Measurements from ENCODE around the gene DOCK9. TPM values are rescaled to one million over a fixed set of nuclear protein-coding genes. Genes with fewer than 3 reads are reported as not detected.

Gene DOCK9
- polyA plus RNA-seq, 3 donors: 0.01 TPM; not detected in 2

DNA sequence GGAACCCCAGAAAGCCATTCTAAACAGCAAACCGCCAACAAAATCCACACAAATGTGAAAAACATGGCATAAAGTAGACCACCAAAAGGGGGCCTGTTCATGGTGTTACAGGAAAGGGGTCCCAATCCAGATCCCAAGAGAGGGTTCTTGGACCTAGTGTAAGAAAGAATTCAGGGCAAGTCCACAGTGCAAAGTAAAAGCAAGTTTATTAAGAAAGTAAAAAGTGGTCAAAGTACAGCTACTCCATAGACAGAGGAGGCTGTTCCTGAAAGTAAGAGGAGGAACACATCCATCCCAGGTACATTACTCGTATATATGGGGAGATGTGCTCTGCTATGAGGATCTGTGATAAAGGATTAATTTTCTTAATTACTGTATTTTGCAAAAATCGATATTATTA is 157.6 kb downstream of the DOCK9 start:
- intact Hi-C loops (cut with micrococcal nuclease): no loop called here
- no CpG with 5 or more reads among the region's 3 CpGs for WGBS (ENCODE audit: insufficient coverage)
- peaks cover 0 to 2% of the 10 kb centered on the region in 2 donors for H3K27me3 ChIP-seq (ENCODE audit: control insufficient read depth in 2 of 2, insufficient read depth in 2 of 2, low read length in 2 of 2)
- H3K9ac ChIP-seq (ENCODE audit: insufficient read depth, low read length, poor library complexity, severe bottlenecking): no peak overlapping the region
- H3K4me1 ChIP-seq (ENCODE audit: control insufficient read depth in 1 of 2, insufficient read depth in 2 of 2, low read length in 2 of 2): no peaks in the 10 kb centered on the region
- no peaks in the 10 kb centered on the region for H3K9me3 ChIP-seq (replicated peaks in 1 of 2; ENCODE audit: control insufficient read depth in 1 of 2, insufficient read depth in 1 of 2, low read length in 2 of 2)
- no peak overlapping the region for H3K4me3 ChIP-seq (replicated peaks in 1 of 3; ENCODE audit: low read depth in 2 of 3, low read length in 3 of 3)
- H3K4me3 Mint-ChIP-seq: no peak overlapping the region
- no peaks in the 10 kb centered on the region for H4K20me1 ChIP-seq (ENCODE audit: insufficient read depth, low read length)
- peaks cover 0 to 3% (median 0%) of the 10 kb centered on the region in 7 donors for H3K9me3 Mint-ChIP-seq
- no peak overlapping the region for H3K27ac Mint-ChIP-seq
- H3K79me2 ChIP-seq (ENCODE audit: insufficient read depth, low read length): no peaks in the 10 kb centered on the region
- peaks cover 5 to 9% (median 7%) of the 10 kb centered on the region in 3 donors for H3K27me3 Mint-ChIP-seq (ENCODE audit: low read depth in 3 of 3)
- peaks cover 3% of the 10 kb centered on the region for H3K4me1 Mint-ChIP-seq
- H3K36me3 ChIP-seq (replicated peaks in 1 of 2; ENCODE audit: control insufficient read depth in 1 of 2, insufficient read depth in 2 of 2, low read length in 2 of 2): no peaks in the 10 kb centered on the region
- no peak overlapping the region for H3K4me2 ChIP-seq (replicated peaks; ENCODE audit: extremely low read depth, low read length, poor library complexity, severe bottlenecking)
- no peak overlapping the region for H3K27ac ChIP-seq (ENCODE audit: low read depth in 1 of 2, low read length in 2 of 2)
- no peaks in the 10 kb centered on the region for H3K36me3 Mint-ChIP-seq
- H2AFZ ChIP-seq (ENCODE audit: insufficient read depth, low read depth, low read length, poor library complexity, severe bottlenecking): no peak overlapping the region
- TF ChIP-seq, protein P1, sequence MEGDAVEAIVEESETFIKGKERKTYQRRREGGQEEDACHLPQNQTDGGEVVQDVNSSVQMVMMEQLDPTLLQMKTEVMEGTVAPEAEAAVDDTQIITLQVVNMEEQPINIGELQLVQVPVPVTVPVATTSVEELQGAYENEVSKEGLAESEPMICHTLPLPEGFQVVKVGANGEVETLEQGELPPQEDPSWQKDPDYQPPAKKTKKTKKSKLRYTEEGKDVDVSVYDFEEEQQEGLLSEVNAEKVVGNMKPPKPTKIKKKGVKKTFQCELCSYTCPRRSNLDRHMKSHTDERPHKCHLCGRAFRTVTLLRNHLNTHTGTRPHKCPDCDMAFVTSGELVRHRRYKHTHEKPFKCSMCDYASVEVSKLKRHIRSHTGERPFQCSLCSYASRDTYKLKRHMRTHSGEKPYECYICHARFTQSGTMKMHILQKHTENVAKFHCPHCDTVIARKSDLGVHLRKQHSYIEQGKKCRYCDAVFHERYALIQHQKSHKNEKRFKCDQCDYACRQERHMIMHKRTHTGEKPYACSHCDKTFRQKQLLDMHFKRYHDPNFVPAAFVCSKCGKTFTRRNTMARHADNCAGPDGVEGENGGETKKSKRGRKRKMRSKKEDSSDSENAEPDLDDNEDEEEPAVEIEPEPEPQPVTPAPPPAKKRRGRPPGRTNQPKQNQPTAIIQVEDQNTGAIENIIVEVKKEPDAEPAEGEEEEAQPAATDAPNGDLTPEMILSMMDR (IDR thresholded peaks at IDR 0.05): no peak
- DNase-seq: no peak

DNA sequence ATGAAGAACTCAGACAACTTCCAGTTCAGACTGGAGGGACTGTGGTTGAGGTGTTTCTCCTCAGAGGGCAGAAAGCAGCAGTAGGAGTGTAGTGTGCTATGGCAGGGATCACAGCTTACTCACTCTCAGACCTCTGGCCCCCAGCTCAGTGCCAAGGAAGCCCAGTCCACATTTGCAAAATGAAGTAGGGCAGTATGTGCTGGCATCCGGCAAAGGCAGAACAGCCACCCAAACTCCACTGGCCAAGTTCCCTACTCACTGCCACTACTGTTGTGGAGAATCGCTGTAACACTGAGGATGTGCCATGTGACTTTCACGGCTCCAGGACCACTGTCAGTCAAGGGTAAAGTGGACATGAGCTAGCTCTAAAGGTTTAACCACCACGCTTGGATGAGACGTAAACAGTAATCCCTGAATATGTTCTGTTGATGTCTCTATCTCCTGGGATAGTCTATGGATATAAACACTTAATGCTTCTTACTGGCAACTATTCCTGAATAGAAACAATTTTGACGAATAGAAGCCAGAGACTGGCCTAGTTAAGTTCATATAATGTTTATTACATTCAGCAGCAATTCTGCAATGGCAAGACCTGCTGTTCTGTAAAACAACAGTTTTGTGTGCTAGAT is 158.4 kb downstream of the DOCK9 start:
- no peak for DNase-seq
- no peaks in the 10 kb centered on the region for H3K9me3 ChIP-seq (replicated peaks in 1 of 2; ENCODE audit: control insufficient read depth in 1 of 2, insufficient read depth in 1 of 2, low read length in 2 of 2)
- H3K4me1 Mint-ChIP-seq: no peaks in the 10 kb centered on the region
- no peak overlapping the region for H3K27ac Mint-ChIP-seq
- no peak overlapping the region for H3K4me3 Mint-ChIP-seq
- no peaks in the 10 kb centered on the region for H3K79me2 ChIP-seq (ENCODE audit: insufficient read depth, low read length)
- no peak overlapping the region for H3K4me3 ChIP-seq (replicated peaks in 1 of 3; ENCODE audit: low read depth in 2 of 3, low read length in 3 of 3)
- no peak overlapping the region for H3K9ac ChIP-seq (ENCODE audit: insufficient read depth, low read length, poor library complexity, severe bottlenecking)
- H3K27ac ChIP-seq (ENCODE audit: low read depth in 1 of 2, low read length in 2 of 2): no peak overlapping the region
- WGBS (ENCODE audit: insufficient coverage): 100% methylated on average over 1 of the region's 6 CpGs
- H3K4me2 ChIP-seq (replicated peaks; ENCODE audit: extremely low read depth, low read length, poor library complexity, severe bottlenecking): no peak overlapping the region
- no peaks in the 10 kb centered on the region for H3K36me3 ChIP-seq (replicated peaks in 1 of 2; ENCODE audit: control insufficient read depth in 1 of 2, insufficient read depth in 2 of 2, low read length in 2 of 2)
- intact Hi-C loops (cut with micrococcal nuclease): no loop called here
- TF ChIP-seq, protein P1 (IDR thresholded peaks at IDR 0.05): no peak
- peaks cover 0 to 2% of the 10 kb centered on the region in 2 donors for H3K27me3 ChIP-seq (ENCODE audit: control insufficient read depth in 2 of 2, insufficient read depth in 2 of 2, low read length in 2 of 2)
- H3K9me3 Mint-ChIP-seq: peaks cover 0 to 3% (median 0%) of the 10 kb centered on the region in 7 donors
- no peaks in the 10 kb centered on the region for H4K20me1 ChIP-seq (ENCODE audit: insufficient read depth, low read length)
- H3K27me3 Mint-ChIP-seq (ENCODE audit: low read depth in 3 of 3): peaks cover 5 to 7% (median 7%) of the 10 kb centered on the region in 3 donors
- H3K36me3 Mint-ChIP-seq: no peaks in the 10 kb centered on the region
- no peak overlapping the region for H2AFZ ChIP-seq (ENCODE audit: insufficient read depth, low read depth, low read length, poor library complexity, severe bottlenecking)
- H3K4me1 ChIP-seq (ENCODE audit: control insufficient read depth in 1 of 2, insufficient read depth in 2 of 2, low read length in 2 of 2): no peaks in the 10 kb centered on the region

Data from CD14-positive monocyte (primary cell).